MM.1S (cell line): ENCODE results near the gene MARCHF10.

ENCODE experiments used
- DNase-seq: peaks from one replicate; pipeline ENCODE4 v3.0.0-alpha.2; 2015
- H2AFZ ChIP-seq: fragments of 300-600 bp; sonication (generic); 2 replicates; pipeline ENCODE4 v1.6.0; 2016; ENCODE audit warnings: antibody characterized with exemption, low read length
- H3F3A ChIP-seq: fragments of 300-600 bp; sonication (generic); 2 replicates; pipeline ENCODE4 v1.6.1; 2016; ENCODE audit warnings: mild to moderate bottlenecking, antibody characterized with exemption, low read length, moderate library complexity, mixed read lengths; ENCODE audit not compliant: insufficient read depth
- H3K27ac ChIP-seq: fragments of 300-600 bp; sonication (generic); 2 replicates; pipeline ENCODE4 v1.5.1; 2016; ENCODE audit warnings: mild to moderate bottlenecking, low read length
- H3K27me3 ChIP-seq: fragments of 300-600 bp; sonication (generic); replicated peaks from 2 replicates; pipeline ENCODE4 v1.6.0; 2016; ENCODE audit warnings: low read length; ENCODE audit not compliant: insufficient read depth
- H3K36me3 ChIP-seq: fragments of 300-600 bp; sonication (generic); replicated peaks from 2 replicates; pipeline ENCODE4 v1.6.1; 2016; ENCODE audit warnings: mild to moderate bottlenecking, low read length, mixed read lengths; ENCODE audit not compliant: insufficient read depth
- H3K4me1 ChIP-seq: fragments of 300-600 bp; sonication (generic); 2 replicates; pipeline ENCODE4 v1.6.1; 2016; ENCODE audit warnings: low read length, mixed read lengths
- H3K4me2 ChIP-seq: fragments of 300-600 bp; sonication (generic); 2 replicates; pipeline ENCODE4 v1.6.0; 2016; ENCODE audit warnings: low read depth, low read length
- H3K4me3 ChIP-seq: fragments of 300-600 bp; sonication (generic); 2 replicates; pipeline ENCODE4 v1.5.1; 2016; ENCODE audit warnings: low read length, mixed read lengths
- H3K79me2 ChIP-seq: fragments of 300-600 bp; sonication (generic); 2 replicates; pipeline ENCODE4 v1.6.1; 2016; ENCODE audit warnings: mixed run types, low read length, mixed read lengths
- H3K9ac ChIP-seq: fragments of 300-600 bp; sonication (generic); 2 replicates; pipeline ENCODE4 v1.6.1; 2016; ENCODE audit warnings: low read length, mixed read lengths
- H3K9me2 ChIP-seq: fragments of 300-600 bp; sonication (generic); replicated peaks from 2 replicates; pipeline ENCODE4 v1.6.1; 2016; ENCODE audit warnings: mild to moderate bottlenecking, low read length, mixed read lengths; ENCODE audit not compliant: insufficient read depth
- H3K9me3 ChIP-seq: fragments of 300-600 bp; sonication (generic); replicated peaks from 2 replicates; pipeline ENCODE4 v1.6.1; 2016; ENCODE audit warnings: mild to moderate bottlenecking, low read length, mixed read lengths; ENCODE audit not compliant: insufficient read depth
- H4K20me1 ChIP-seq: fragments of 300-600 bp; sonication (generic); 2 replicates; pipeline ENCODE4 v1.6.1; 2016; ENCODE audit warnings: mild to moderate bottlenecking, low read length, moderate library complexity, mixed read lengths; ENCODE audit not compliant: insufficient read depth
- EZH2 ChIP-seq: fragments of 300-600 bp; sonication (generic); optimal IDR thresholded peaks from 2 replicates; pipeline ENCODE3; 2017; ENCODE audit warnings: low read depth, mild to moderate bottlenecking, antibody characterized with exemption, low read length, mixed read lengths
- EZH2phosphoT487 ChIP-seq: fragments of 300-600 bp; sonication (generic); IDR thresholded peaks from 2 replicates; pipeline ENCODE4 v1.6.1; 2018; ENCODE audit warnings: antibody characterized with exemption, low read length
- TF ChIP-seq, protein P1 (sequence below): fragments of 300-600 bp; sonication (generic); IDR thresholded peaks from 2 replicates; pipeline ENCODE4 v1.5.1; 2016; ENCODE audit warnings: antibody characterized with exemption, low read length, mixed read lengths

The MARCHF10 gene

GRCh38 chr17:62690168-62690897, 117.8 kb downstream of the MARCHF10 start:
- Histone ChIP-seq H3K27me3 (no peaks in the 10 kb centered on the region), H3K79me2 (no peaks in the 10 kb centered on the region), H3K9me2 (no peaks in the 10 kb centered on the region), H2AFZ (no peak overlapping the region), H3K4me3 (no peak overlapping the region), H3K27ac (no peak overlapping the region), H3F3A (no peaks in the 10 kb centered on the region), H3K4me2 (no peak overlapping the region), H4K20me1 (no peaks in the 10 kb centered on the region), H3K36me3 (no peaks in the 10 kb centered on the region), H3K9me3 (no peaks in the 10 kb centered on the region), H3K4me1 (no peaks in the 10 kb centered on the region), H3K9ac (no peak overlapping the region)
- no peak for DNase-seq
- no peak for TF ChIP-seq EZH2
- TF ChIP-seq EZH2phosphoT487: no peak
- TF ChIP-seq, protein P1, sequence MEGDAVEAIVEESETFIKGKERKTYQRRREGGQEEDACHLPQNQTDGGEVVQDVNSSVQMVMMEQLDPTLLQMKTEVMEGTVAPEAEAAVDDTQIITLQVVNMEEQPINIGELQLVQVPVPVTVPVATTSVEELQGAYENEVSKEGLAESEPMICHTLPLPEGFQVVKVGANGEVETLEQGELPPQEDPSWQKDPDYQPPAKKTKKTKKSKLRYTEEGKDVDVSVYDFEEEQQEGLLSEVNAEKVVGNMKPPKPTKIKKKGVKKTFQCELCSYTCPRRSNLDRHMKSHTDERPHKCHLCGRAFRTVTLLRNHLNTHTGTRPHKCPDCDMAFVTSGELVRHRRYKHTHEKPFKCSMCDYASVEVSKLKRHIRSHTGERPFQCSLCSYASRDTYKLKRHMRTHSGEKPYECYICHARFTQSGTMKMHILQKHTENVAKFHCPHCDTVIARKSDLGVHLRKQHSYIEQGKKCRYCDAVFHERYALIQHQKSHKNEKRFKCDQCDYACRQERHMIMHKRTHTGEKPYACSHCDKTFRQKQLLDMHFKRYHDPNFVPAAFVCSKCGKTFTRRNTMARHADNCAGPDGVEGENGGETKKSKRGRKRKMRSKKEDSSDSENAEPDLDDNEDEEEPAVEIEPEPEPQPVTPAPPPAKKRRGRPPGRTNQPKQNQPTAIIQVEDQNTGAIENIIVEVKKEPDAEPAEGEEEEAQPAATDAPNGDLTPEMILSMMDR: no peak

DNA sequence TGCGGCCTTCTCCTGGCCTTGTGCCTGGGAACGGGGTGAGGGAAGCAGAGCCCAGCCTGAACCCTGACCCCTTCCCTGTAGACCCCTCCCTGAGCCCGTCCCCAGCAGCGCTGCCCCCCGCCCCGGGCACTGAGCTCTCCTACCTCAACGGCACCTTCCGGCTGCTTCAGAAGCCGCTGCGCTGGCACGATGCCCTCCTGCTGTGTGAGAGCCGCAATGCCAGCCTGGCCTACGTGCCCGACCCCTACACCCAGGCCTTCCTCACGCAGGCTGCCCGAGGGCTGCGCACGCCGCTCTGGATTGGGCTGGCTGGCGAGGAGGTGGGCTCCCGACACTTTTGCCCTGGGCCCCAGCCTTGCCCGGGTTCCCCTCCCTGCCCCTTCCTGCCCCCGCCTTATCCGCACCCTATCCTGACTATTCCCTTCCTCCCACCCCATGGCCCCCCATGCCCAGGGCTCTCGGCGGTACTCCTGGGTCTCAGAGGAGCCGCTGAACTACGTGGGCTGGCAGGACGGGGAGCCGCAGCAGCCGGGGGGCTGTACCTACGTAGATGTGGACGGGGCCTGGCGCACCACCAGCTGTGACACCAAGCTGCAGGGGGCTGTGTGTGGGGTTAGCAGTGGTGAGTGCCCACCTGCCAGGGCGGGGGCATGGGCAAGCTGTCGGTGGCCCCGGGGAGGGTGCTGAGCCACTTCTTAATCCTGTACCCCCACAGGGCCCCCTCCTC, 118.5 kb downstream of the MARCHF10 start:
- H3K27ac ChIP-seq: no peak overlapping the region
- TF ChIP-seq, protein P1: no peak
- TF ChIP-seq EZH2 (no peak), EZH2phosphoT487 (no peak)
- no peaks in the 10 kb centered on the region for H3K27me3 ChIP-seq

DNA sequence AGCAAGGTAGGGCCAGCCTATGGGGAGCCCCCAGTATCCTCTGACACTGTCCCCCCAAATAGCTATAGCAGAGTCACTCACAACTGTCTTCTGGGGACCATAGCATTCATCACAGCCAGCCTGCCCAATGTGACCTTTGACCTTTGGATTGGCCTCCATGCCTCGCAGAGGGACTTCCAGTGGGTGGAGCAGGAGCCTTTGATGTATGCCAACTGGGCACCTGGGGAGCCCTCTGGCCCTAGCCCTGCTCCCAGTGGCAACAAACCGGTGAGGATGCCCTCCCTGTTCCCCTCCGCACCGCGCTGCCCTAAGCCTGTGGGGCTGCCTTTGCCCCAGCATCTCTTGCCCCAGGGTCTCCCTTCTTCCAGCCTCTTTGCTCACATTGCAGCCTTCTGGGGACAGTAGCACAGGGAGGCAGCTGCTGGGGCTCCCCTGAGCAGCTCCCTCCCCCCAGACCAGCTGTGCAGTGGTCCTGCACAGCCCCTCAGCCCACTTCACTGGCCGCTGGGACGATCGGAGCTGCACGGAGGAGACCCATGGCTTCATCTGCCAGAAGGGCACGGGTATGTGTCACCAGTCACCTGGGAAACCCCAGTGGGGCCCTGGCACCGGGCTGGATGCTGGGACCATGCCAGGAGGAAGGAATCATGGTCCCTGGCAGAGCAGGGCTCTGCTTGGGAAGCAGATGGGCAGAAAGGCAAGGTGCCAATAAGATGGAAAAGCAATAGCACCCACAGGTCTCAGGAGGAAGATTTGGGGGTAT, 119.5 kb downstream of the MARCHF10 start:
- Histone ChIP-seq H3K36me3 (no peaks in the 10 kb centered on the region), H3K9me3 (no peaks in the 10 kb centered on the region), H3K9me2 (no peaks in the 10 kb centered on the region), H2AFZ (no peak overlapping the region), H4K20me1 (no peaks in the 10 kb centered on the region), H3K4me3 (no peak overlapping the region), H3K79me2 (no peaks in the 10 kb centered on the region), H3K4me1 (no peaks in the 10 kb centered on the region), H3K27me3 (no peaks in the 10 kb centered on the region), H3K9ac (no peak overlapping the region), H3F3A (no peaks in the 10 kb centered on the region), H3K4me2 (no peak overlapping the region), H3K27ac (no peak overlapping the region)
- TF ChIP-seq EZH2 (no peak), EZH2phosphoT487 (no peak)
- TF ChIP-seq, protein P1: no peak
- DNase-seq: no peak

More for the DNA sequence above, 118.5 kb downstream of the MARCHF10 start:
- Histone ChIP-seq H2AFZ (no peak overlapping the region), H4K20me1 (no peaks in the 10 kb centered on the region), H3K9ac (no peak overlapping the region), H3K4me3 (no peak overlapping the region), H3K79me2 (no peaks in the 10 kb centered on the region), H3K4me1 (no peaks in the 10 kb centered on the region), H3K9me3 (no peaks in the 10 kb centered on the region), H3K9me2 (no peaks in the 10 kb centered on the region), H3K36me3 (no peaks in the 10 kb centered on the region), H3F3A (no peaks in the 10 kb centered on the region), H3K4me2 (no peak overlapping the region)
- DNase-seq: no peak
